ENCODE measurements around the gene OR51V1.
"Not testable (repeated sequence)": the region's sequence is repeated elsewhere in the genome, so short reads cannot be mapped to it uniquely, and the experiment has no call there.

Gene OR51V1

DNA sequence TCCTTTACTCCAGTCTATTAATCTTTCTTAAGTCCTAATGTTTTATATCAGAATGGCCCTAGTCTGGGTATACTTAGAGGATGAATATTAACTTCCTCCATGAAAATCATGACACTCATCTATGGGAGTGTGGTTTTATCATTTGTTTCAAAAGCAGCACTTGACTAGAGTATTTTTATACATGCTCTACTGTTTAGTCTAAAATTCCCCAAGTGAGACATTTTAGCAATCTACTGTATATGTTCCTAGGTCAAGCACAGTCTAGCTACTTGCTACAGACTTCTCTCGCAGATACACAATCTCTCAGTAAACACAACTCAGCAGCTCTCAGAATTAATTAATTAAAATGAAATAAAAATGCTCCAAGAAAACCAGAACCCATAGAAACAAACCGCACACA lies 29.3 kb upstream of the OR51V1 start:
- DNase-seq, result no peak

DNA sequence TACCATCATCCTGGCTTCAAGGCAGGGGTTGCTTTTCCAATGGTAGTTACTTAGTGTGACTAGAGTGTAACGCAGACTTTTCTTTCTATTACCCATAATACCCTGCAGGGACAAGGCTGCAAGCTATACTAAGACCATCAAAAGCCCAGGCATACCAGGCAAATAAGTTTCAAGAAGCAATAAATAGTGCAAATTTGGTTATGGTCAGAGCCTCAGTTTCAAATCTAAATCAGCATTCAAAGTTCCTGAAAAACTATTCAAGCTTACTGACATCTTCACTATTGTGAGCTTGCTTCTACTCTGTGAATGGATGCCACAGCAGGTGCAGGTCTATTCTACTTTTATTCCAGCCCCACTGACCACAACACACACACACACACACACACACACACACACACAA lies 28.9 kb upstream of the OR51V1 start:
- no peak for DNase-seq

DNA sequence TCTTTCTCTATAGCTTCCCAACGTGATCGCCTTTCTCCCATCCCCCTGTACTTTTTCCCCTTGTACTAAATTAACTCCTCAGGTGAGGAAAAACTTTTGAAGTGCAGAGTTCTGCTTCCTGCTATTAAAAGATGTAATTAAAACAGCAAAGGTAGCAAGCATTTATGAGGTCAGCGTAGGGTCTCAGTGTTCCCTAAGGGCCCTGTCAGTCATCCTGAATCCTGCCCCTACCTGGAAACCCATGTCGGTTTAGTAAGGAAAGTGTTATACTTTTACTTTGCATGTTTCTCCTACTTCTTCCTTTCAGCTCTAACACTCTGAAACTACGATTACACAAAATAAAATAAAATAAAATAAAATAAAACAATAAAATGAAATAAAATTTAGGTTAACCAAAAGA lies 27.6 kb upstream of the OR51V1 start:
- DNase-seq, result no peak

DNA sequence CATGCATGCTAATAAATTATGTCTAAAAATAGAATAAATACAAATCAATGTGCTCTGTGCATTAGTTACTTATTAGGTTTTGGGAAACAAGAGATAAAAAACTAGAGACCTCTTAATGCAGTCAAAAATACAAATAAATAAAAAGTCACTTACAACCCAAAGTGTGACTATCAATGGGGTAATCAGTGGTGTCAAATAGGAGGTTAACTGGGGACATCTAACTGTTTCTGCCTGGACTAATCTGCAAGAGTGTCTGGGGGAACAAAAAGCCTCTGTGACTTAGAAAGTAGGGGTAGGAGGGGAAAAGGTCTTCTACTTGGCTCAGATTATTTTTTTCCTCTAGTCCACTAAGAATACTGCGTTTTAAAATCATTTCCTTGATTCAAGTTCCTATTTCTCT lies 27.2 kb upstream of the OR51V1 start:
- no peak for DNase-seq

DNA sequence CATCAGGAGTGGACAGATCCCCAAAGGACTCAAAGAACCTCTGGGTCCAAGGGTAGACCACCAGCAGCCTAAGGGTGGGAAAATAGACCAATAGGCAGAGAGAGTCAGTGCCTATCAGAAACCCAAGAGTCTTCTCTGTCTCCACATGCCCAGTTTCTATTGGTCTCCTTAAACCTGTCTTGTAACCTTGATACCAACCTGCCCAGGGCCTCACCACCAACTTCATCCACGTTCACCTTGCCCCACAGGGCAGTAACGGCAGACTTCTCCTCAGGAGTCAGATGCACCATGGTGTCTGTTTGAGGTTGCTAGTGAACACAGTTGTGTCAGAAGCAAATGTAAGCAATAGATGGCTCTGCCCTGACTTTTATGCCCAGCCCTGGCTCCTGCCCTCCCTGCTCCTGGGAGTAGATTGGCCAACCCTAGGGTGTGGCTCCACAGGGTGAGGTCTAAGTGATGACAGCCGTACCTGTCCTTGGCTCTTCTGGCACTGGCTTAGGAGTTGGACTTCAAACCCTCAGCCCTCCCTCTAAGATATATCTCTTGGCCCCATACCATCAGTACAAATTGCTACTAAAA lies 26.3 kb upstream of the OR51V1 start, which contains the start of gene HBB:
TSS of gene HBB (minus strand) at position 340 of the 579 bp plus-strand sequence. CDS start at position 290, 50 bp downstream.
- no peak for DNase-seq

DNA sequence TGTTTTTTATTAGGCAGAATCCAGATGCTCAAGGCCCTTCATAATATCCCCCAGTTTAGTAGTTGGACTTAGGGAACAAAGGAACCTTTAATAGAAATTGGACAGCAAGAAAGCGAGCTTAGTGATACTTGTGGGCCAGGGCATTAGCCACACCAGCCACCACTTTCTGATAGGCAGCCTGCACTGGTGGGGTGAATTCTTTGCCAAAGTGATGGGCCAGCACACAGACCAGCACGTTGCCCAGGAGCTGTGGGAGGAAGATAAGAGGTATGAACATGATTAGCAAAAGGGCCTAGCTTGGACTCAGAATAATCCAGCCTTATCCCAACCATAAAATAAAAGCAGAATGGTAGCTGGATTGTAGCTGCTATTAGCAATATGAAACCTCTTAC lies 25.0 kb upstream of the OR51V1 start:
- DNase-seq, result no peak

DNA sequence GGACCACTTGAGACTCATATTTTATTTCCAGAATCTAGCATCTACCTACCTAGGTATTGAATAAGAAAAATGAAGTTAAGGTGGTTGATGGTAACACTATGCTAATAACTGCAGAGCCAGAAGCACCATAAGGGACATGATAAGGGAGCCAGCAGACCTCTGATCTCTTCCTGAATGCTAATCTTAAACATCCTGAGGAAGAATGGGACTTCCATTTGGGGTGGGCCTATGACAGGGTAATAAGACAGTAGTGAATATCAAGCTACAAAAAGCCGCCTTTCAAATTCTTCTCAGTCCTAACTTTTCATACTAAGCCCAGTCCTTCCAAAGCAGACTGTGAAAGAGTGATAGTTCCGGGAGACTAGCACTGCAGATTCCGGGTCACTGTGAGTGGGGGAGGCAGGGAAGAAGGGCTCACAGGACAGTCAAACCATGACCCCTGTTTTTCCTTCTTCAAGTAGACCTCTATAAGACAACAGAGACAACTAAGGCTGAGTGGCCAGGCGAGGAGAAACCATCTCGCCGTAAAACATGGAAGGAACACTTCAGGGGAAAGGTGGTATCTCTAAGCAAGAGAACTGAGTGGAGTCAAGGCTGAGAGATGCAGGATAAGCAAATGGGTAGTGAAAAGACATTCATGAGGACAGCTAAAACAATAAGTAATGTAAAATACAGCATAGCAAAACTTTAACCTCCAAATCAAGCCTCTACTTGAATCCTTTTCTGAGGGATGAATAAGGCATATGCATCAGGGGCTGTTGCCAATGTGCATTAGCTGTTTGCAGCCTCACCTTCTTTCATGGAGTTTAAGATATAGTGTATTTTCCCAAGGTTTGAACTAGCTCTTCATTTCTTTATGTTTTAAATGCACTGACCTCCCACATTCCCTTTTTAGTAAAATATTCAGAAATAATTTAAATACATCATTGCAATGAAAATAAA lies 24.3 kb upstream of the OR51V1 start:
- no peak for DNase-seq

DNA sequence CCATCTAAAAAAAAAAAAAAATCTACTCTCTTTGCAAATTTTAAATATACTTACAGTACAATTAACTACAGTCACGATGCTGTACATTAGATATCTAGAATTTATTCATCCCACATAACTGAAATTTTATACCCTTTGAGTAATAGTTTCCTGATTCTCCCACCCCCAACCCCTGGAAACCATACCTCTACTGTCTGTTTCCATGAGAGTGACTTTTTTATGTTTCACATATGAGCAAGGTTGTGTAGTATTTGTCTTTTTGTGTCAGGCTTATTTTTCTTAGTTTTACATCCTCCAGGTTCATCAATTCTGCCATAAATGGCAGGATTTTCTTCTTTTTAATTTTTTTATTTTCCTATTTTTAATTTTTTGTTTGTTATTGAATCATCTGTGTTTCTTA lies 23.2 kb upstream of the OR51V1 start:
- DNase-seq, result no peak

DNA sequence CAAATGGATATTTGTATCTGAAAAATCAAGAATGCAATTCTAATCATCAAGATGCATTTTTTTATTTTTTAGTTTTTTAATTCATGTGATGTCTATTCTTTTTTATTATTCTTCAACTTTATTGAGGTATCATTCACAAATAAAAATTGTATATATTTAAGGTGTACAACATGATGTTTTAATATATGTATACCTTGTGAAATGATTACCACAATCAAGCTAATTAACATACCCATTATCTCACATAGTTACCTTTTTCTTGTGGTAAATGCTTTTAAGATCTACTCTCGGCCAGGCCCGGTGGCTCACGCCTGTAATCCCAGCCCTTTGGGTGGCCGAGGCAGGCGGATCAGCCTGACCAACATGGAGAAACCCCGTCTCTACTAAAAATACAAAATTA lies 22.7 kb upstream of the OR51V1 start:
- no peak for DNase-seq

DNA sequence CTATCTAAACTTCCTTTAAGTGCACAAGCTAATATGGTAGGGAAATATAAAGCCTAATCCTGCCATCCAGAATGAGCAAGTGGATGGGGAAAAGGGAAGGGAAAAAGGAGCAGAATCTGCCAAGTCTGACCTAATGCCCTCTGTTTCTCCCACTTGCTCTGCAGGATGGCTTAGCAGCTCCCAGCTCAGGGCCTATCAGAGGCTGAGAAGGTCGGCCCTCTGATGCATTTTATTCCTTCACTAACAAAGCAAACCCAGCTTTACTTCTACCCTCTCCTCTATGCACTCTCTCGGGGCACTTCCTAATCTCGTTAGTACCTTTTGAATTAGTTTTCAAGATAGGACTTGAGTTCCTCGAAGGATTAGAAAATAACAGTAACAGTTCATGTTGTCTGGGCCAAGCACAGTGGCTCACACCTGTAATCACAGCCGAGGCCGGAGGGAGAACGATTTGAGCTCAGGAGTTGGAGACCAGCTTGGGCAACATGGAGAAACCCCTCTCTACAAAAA lies 9.9 kb upstream of the OR51V1 start:
- no peak for DNase-seq

DNA sequence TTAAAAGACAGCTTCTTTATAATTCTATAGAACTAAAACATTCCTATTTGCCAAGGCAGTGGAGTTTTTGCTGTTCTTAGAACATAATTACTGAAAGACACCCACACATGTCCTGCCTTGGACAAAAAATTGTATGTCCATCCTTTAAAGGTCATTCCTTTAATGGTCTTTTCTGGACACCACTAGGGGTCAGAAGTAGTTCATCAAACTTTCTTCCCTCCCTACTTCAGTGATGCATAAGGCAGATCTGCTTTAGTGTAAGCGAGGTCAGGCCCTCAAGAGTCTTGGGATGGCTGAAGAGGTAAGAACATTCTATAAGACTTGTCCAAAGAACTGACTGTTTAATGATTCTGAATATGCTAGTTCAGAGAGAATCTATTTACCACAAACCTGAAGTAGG lies 4.3 kb upstream of the OR51V1 start:
- DNase-seq, result no peak

DNA sequence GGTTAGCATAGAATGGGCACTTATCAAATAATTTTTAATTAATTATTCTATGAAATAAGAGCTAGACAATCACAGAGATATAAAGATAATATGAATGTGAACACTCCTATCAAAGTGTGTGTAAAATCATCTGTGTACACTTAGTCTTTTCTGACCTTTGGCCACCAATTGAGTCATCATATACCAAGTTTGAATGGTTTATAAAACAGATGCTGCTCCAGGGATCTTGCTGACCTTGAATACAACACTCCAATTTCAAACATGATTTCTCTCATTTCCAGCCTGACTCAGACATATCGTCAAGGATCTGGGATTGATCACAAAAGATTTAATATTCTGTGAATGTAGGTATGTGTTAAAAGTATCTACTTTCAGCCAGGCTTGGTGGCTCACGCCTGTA lies 2.9 kb upstream of the OR51V1 start:
- DNase-seq, result no peak

DNA sequence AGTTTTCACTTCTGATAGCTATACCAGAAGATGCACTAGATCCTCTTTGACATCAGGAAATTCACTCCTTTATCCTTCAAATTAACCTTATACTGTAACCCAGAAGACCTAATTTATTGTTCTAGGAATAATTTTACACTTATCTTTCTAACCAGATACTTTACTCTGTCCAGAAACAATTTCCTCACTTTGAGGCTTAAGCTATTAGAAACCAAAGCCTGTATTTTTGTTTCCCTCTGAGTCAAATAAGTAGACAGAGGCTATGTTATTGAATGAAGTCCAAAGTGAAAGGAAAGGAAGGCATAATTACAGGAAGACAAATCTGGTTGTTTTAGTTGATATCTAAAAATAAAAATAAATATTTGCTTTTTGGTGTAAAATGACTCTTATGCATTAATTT lies 2.2 kb downstream of the OR51V1 start:
- DNase-seq, result no peak

DNA sequence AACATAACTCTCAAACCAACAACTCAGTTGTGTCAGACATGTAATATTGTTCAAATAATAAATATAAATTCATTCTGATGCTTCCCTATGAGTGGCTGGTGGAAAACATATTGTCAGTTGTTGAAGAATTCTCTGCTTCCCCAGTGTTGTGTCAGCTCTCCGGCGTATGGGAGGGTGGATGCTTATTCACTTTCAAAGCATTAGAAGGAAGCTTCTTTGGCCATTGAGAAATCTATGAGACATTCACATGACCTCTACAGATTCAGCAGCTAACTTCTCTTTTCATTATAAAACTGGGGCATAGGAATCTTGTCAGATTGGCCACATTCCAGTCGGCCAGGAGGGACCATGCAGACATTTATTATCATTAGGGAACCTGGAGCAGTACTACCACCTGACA lies 2.9 kb downstream of the OR51V1 start:
- DNase-seq, result no peak

DNA sequence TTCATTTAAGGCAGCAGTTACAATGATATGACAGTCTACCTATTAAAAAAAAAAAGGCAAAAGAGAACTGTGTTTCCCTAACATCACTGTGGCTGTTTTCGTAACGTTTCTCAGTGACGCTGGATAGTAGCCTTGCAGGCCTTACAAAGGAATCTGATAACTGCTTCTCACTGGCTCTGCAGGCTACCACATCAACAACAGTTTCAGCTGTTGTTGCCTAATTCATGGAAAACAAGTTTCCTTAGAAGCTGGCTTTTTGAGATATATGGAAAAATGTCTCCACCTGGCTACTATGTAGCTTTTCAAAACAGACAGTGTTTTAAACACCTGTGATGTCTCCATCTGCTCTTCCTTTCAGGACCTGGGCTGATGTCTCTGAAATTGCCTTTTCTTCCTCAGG lies 3.8 kb downstream of the OR51V1 start:
- no peak for DNase-seq

DNA sequence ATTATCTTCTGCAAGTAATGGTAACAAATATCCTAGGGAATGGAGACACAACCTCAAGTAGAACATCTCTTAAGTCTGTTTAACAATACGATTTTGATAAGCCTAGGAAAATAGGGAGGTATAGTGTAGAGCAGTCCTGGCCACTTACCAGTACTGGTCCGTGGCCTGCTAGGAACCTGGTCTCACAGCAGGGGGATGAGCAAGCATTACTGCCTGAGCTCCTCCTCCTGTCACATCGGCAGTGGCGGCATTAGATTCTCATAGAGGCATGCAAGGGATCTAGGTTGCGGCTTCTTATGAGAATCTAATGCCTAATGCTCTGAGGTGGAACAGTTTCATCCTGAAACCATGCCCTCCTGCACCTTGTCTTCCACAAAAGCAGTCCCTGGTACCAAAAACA lies 4.4 kb downstream of the OR51V1 start:
- DNase-seq, result no peak

DNA sequence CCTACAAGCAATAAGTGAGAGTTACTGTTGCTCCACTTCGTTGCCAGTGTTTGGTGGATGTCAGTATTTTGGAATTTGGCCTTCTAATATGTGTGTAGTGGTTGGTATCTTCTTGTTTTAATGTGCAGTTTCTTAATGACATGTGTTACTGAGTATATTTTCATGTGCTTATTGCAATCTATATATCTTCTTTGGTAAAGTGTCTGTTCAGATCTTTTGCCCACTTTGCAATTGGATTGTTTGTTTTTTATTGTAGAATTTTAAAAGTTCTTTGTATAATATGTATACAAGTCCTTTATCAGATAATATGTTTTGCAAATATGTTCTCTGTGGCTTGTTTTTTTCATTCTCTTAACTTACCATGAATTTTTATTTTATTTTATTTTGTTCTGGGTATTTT lies 7.7 kb downstream of the OR51V1 start:
- DNase-seq, result no peak

DNA sequence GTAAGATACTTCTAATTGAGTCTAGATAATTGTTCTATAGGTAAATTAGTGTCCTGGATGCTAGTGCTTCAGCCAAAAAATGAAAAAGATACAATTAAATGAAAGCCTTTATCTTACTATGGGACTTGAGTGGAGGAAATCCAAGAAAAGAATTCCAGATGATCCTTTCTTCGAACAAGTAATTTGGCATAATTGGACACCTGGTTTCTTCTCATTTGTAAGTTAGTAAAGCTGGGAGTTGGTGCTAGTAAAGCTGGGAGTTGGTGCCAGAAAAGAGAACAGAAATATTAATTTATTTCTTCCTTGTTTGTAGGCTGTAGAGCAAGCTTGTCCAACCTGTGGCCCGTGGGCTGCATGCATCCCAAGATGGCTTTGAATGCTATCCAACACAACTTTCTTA lies 12.3 kb downstream of the OR51V1 start:
- no peak for DNase-seq

DNA sequence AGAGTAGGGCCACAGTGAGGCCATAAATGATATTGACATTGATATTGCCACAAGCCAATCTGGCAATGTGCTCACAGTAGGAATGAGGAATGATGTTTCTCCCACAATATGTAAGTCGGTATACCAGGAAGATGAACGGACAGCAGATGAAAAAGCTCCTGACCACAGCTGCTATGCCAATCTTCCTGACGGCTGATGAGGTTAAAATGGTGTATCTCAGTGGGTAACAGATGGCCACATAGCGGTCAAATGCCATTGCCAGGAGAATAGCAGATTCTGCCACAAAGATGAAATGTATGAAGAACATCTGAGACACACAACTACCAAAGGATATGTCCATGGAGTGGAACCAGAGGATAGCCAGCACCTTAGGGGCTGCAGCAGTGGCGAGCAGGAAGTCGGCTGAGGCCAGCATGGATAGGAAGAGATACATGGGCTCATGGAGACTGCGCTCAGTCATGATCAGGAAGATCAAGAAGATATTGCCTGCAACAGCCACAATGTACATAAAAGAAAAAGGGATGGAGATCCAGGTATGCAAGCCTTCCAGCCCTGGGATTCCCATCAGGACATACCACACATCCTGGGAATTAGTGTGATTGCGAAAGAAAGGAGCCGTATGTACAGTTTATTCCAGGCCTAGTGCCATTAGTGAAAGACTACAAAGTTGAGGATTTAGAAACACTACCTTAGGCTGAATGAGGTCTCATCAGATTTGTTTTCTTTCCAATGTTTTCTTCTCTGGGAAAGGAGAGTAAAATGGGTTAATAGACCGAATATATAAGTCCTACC lies 22.2 kb downstream of the OR51V1 start:
- no peak for DNase-seq

DNA sequence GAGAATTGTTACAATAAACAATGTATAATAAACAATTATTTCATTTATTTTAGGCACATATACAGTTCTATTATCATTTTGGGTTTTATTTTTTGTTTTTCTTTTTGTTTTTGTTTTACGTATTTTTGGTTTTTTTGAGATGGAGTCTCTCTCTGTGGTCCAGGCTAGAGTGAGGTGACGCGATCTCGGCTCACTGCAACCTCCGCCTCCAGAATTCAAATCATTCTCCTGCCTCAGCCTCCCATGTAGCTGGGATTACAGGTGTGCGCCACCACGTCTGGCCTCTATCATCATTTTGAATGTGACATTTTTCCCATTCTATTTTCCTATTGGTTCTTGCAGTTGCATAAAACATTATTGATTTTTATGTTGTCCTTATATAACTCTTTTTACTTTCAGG lies 25.5 kb downstream of the OR51V1 start:
- DNase-seq, result no peak

DNA sequence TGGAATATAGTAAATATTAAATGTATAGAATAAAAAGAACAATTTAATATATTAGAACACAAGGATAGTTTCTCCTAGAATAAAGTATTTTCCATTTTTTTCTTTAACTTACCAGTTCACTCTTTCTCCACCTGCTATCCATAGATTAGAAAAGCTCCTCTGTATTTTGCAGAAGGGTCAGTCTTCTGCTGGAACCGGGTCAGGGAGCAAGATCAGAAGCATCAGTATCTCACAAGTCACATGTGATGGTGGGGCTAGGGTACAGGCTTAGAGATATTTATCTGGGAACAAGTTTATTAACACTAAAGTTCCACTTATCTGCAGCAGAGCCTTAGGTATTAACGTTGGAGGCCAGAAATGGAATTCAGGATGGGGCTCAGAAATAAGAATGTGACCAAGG lies 28.6 kb downstream of the OR51V1 start:
- no peak for DNase-seq

DNA sequence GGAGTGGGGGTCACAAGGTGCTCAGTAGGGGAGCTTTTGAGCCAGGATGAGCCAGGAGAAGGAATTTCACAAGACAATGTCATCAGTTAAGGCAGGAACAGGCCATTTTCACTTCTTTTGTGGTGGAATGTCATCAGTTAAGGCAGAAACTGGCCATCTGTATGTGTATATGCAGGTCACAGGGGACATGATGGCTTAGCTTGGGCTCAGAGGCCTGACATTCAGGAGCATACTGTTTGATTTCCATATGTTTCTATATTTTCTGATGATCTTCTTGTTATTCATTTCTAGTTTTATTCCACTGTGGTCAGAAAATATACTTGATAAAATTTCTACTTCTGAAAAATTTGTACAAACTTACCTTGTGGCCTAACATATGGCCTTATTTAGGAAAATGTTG lies 34.6 kb downstream of the OR51V1 start:
- DNase-seq, result not testable (repeated sequence)

DNA sequence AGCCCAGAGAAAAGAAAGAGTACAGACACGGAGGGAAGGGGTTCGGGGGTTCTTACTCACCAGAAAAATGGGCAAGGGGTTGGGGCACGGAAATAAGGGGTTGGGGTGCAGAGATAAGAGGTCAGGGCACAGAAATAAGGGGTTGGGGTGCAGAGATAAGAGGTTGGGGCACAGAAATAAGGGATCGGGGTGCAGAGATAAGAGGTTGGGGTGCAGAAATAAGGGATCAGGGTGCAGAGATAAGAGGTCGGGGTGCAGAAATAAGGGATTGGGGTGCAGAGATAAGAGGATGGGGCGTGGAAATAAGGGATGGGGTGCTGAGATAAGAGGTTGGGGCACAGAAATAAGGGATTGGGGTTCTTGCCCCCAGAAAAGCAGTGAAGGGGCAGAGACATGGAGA lies 35.7 kb downstream of the OR51V1 start:
- not testable (repeated sequence) for DNase-seq

DNA sequence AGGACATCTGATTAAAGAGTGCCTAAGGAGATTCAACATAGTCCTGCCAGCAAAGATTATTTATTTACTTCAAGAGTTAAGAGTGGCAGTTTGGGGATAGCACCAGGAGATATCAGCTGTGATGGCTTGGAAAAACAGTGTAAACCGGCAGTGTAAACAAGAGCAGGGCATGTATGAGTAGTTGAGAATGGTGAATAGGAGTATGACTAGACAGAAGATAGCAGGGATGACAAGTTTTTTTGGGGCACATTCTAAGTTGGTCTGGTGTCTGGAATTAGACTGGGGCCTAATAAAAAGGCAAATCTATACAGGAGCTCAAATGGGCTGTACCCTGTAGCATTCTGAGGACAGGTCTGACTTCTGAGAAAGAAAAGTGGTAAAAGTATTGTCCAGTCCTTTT lies 39.4 kb downstream of the OR51V1 start:
- DNase-seq, result not testable (repeated sequence)
